Colonic mucosa (tissue), 4 donors: Measurements from ENCODE around the gene TEX2. TPM values are rescaled to one million over a fixed set of nuclear protein-coding genes. Genes with fewer than 3 reads are reported as not detected.

Source experiments
- DNase-seq: peaks from one replicate; pipeline ENCODE4 v3.0.0-alpha.2; 2020
- H3K27ac ChIP-seq: fragments of 200-600 bp; one replicate; pipeline ENCODE4 v1.8.0; 2021
- H3K27me3 ChIP-seq: fragments of 200-600 bp; one replicate; pipeline ENCODE4 v1.8.0; 2021
- H3K36me3 ChIP-seq: fragments of 200-600 bp; one replicate; pipeline ENCODE4 v1.8.0; 2021
- H3K4me1 ChIP-seq: fragments of 200-600 bp; one replicate; pipeline ENCODE4 v1.8.0; 2021; ENCODE audit warnings: mild to moderate bottlenecking
- H3K4me3 ChIP-seq: fragments of 200-600 bp; one replicate; pipeline ENCODE4 v1.8.0; 2021
- H3K9ac ChIP-seq, 2 donors: one replicate each; pipeline ENCODE4 v1.7.0; 2013; ENCODE audit warnings: control low read depth in 2 of 2, low read depth in 2 of 2, low read length in 2 of 2
- H3K9me3 ChIP-seq: fragments of 200-600 bp; one replicate; pipeline ENCODE4 v1.8.0; 2021
- CTCF ChIP-seq: fragments of 200-600 bp; IDR thresholded peaks from one replicate; pipeline ENCODE4 v1.8.0; 2022; ENCODE audit warnings: antibody characterized with exemption, mild to moderate bottlenecking
- intact Hi-C: fragments of 100-400 bp; cut with DNase I; formaldehyde crosslinking; loops from one replicate; pipeline ENCODE4 v1.14.1; 2022
- total RNA-seq, 2 donors: library from RNA; stranded (reverse); fragmentation: NEBNext Ultra II Directional in 1 of 2; extraction: Animal tissue kit (Norgen Biotek cat#: 25700) in 1 of 2; gene quantifications; one replicate each; pipeline ENCODE4 v1.2.1, GENCODE V29; 2021
- donor health status: healthy.
- donor health status: DM: no; HTN: no; CAD: no.
- donor health status: DM: no; HTN: no; CAD: no.

TEX2 gene
- total RNA-seq, 2 donors from 2014 or later = 29.0 to 29.7 TPM

GRCh38 chr17:64147110-64148016 lies 115.7 kb downstream of the TEX2 start:
- H3K4me1 ChIP-seq = no peaks in the 10 kb centered on the region
- no peak for DNase-seq
- H3K27ac ChIP-seq = peak overlapping the region; percentile 91
- no peak for TF ChIP-seq CTCF
- H3K9ac ChIP-seq = peak overlapping the region in 1 of 2 donors; percentile 95
- intact Hi-C loops = no loop called here
- H3K9me3 ChIP-seq = no peaks in the 10 kb centered on the region
- H3K36me3 ChIP-seq = no peaks in the 10 kb centered on the region
- H3K27me3 ChIP-seq = no peaks in the 10 kb centered on the region
- peak overlapping the region; percentile 79 for H3K4me3 ChIP-seq

- H3K4me3 ChIP-seq = peak overlapping the region; percentile 79
- peak; percentile 62 for DNase-seq
Observed at GRCh38 chr17:64146418-64147109, 116.5 kb downstream of the TEX2 start.

GRCh38 chr17:64145751-64146417 lies 117.2 kb downstream of the TEX2 start:
- intact Hi-C loops = no loop called here

More at GRCh38 chr17:64146418-64147109, 116.5 kb downstream of the TEX2 start:
- no peaks in the 10 kb centered on the region for H3K9me3 ChIP-seq
- no peak for TF ChIP-seq CTCF
- H3K9ac ChIP-seq = peak overlapping the region; percentile 87 to 95
- intact Hi-C loops = no loop called here
- H3K27ac ChIP-seq = peak overlapping the region; percentile 91
- H3K27me3 ChIP-seq = no peaks in the 10 kb centered on the region
- H3K4me1 ChIP-seq = no peaks in the 10 kb centered on the region
- no peaks in the 10 kb centered on the region for H3K36me3 ChIP-seq

DNA sequence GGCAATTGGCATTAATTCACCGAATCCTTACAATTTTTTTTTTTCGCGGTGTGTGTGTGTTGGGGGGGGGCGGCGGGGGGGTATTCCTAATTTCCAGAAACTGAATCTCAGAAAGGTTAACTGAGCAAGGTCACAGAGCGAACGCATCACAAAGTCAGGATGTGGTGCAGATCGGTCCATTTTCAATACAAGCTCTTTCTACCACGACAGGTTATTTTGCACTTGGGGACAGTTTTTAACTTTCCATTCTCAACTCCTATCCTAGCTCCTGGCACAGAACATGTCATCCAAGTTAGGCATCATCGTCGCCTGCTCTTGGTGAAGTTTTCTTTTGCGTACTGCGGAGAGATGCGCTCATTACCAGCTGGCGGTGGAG lies 117.7 kb downstream of the TEX2 start:
- intact Hi-C loops = no loop called here
- no peaks in the 10 kb centered on the region for H3K27me3 ChIP-seq
- no peaks in the 10 kb centered on the region for H3K4me1 ChIP-seq
- peak overlapping the region; percentile 91 for H3K27ac ChIP-seq
- peak overlapping the region; percentile 79 for H3K4me3 ChIP-seq
- no peak for DNase-seq
- H3K9me3 ChIP-seq = no peaks in the 10 kb centered on the region
- H3K36me3 ChIP-seq = no peaks in the 10 kb centered on the region
- no peak for TF ChIP-seq CTCF
- peak overlapping the region; percentile 41 to 95 for H3K9ac ChIP-seq

More at GRCh38 chr17:64145751-64146417, 117.2 kb downstream of the TEX2 start:
- peak overlapping the region; percentile 79 for H3K4me3 ChIP-seq
- no peaks in the 10 kb centered on the region for H3K36me3 ChIP-seq
- H3K27me3 ChIP-seq = no peaks in the 10 kb centered on the region
- H3K9ac ChIP-seq = peak overlapping the region; percentile 87 to 95
- H3K9me3 ChIP-seq = no peaks in the 10 kb centered on the region
- TF ChIP-seq CTCF = no peak
- H3K27ac ChIP-seq = peak overlapping the region; percentile 91
- DNase-seq = peak; percentile 96
- no peaks in the 10 kb centered on the region for H3K4me1 ChIP-seq

- H3K9ac ChIP-seq = no peak overlapping the region
- no peaks in the 10 kb centered on the region for H3K9me3 ChIP-seq
- H3K4me3 ChIP-seq = no peak overlapping the region
- DNase-seq = no peak
- no peaks in the 10 kb centered on the region for H3K27me3 ChIP-seq
- H3K4me1 ChIP-seq = no peaks in the 10 kb centered on the region
- H3K36me3 ChIP-seq = no peaks in the 10 kb centered on the region
- TF ChIP-seq CTCF = no peak
- intact Hi-C loops = loop anchor here (10.0 kb wide), 1 partner anchor 225 kb away; the partner anchor contains the start of genes CSHL1 and GH1
- no peak overlapping the region for H3K27ac ChIP-seq
Observed at GRCh38 chr17:64139542-64139941, 123.5 kb downstream of the TEX2 start.
